NT2/D1 (cell line): ENCODE measurements around the gene CREB3L1.

Experiments
- DNase-seq: peaks from one replicate; pipeline ENCODE4 v3.0.0-alpha.2; 2011; ENCODE audit warnings: low read depth, low spot score
- H3K27me3 ChIP-seq: 2 replicates; pipeline ENCODE4 v1.6.0; 2011; ENCODE audit warnings: mild to moderate bottlenecking; ENCODE audit not compliant: insufficient read length, insufficient read depth
- H3K36me3 ChIP-seq: 2 replicates; pipeline ENCODE4 v1.6.1; 2011; ENCODE audit warnings: mild to moderate bottlenecking, low read length, mixed read lengths; ENCODE audit not compliant: insufficient read depth, insufficient read length
- H3K4me1 ChIP-seq: 2 replicates; pipeline ENCODE4 v1.5.1; 2011; ENCODE audit not compliant: insufficient read depth, insufficient read length
- H3K4me3 ChIP-seq: 2 replicates; pipeline ENCODE4 v1.5.1; 2011; ENCODE audit warnings: low read depth; ENCODE audit not compliant: insufficient read length
- H3K9ac ChIP-seq: 2 replicates; pipeline ENCODE4 v1.6.0; 2011; ENCODE audit warnings: low read depth; ENCODE audit not compliant: insufficient read length
- H3K9me3 ChIP-seq: 2 replicates; pipeline ENCODE4 v1.5.1; 2011; ENCODE audit warnings: mild to moderate bottlenecking, low read length; ENCODE audit not compliant: insufficient read depth
- SUZ12 ChIP-seq: IDR thresholded peaks from 2 replicates; pipeline ENCODE4 v1.6.1; 2011; ENCODE audit not compliant: insufficient read length, insufficient read depth; ENCODE audit errors: extremely low read depth
- YY1 ChIP-seq: IDR thresholded peaks from 2 replicates; pipeline ENCODE4 v1.6.1; 2011; ENCODE audit not compliant: insufficient read length, insufficient read depth
- ZNF274 ChIP-seq: IDR thresholded peaks from 2 replicates; pipeline ENCODE4 v1.6.1; 2011; ENCODE audit warnings: mild to moderate bottlenecking, low read depth, low read length

CREB3L1 gene

GRCh38 chr11:46293641-46294103, 16.2 kb downstream of the CREB3L1 start:
- Histone ChIP-seq H3K9ac (peak overlapping the region; percentile 93), H3K27me3 (no peaks in the 10 kb centered on the region)
- DNase-seq: no peak

GRCh38 chr11:46294365-46295309, 17.2 kb downstream of the CREB3L1 start:
- peak; percentile 94 for DNase-seq
- Histone ChIP-seq H3K36me3 (peaks cover 38% of the 10 kb centered on the region), H3K4me3 (peak overlapping the region; percentile 72), H3K9me3 (no peaks in the 10 kb centered on the region), H3K27me3 (no peaks in the 10 kb centered on the region), H3K9ac (peak overlapping the region; percentile 93), H3K4me1 (peaks cover 45% of the 10 kb centered on the region)
- TF ChIP-seq ZNF274 (no peak), YY1 (peak; percentile 33), SUZ12 (no peak)

More at GRCh38 chr11:46293641-46294103, 16.2 kb downstream of the CREB3L1 start:
- Histone ChIP-seq H3K9me3 (no peaks in the 10 kb centered on the region), H3K4me1 (peaks cover 45% of the 10 kb centered on the region), H3K4me3 (no peak overlapping the region), H3K36me3 (peaks cover 35% of the 10 kb centered on the region)
- no peak for TF ChIP-seq SUZ12
- no peak for TF ChIP-seq YY1
- no peak for TF ChIP-seq ZNF274

GRCh38 chr11:46295312-46296058, 18.0 kb downstream of the CREB3L1 start:
- Histone ChIP-seq H3K9me3 (no peaks in the 10 kb centered on the region), H3K4me3 (peak overlapping the region; percentile 72)

GRCh38 chr11:46296059-46296527, 18.6 kb downstream of the CREB3L1 start:
- no peak for DNase-seq
- Histone ChIP-seq H3K36me3 (peaks cover 45% of the 10 kb centered on the region), H3K4me1 (peaks cover 34% of the 10 kb centered on the region), H3K27me3 (no peaks in the 10 kb centered on the region), H3K9me3 (no peaks in the 10 kb centered on the region), H3K4me3 (peak overlapping the region; percentile 72), H3K9ac (peak overlapping the region; percentile 93)
- TF ChIP-seq SUZ12 (no peak), ZNF274 (no peak), YY1 (no peak)

More at GRCh38 chr11:46295312-46296058, 18.0 kb downstream of the CREB3L1 start:
- Histone ChIP-seq H3K9ac (peak overlapping the region; percentile 93), H3K36me3 (peaks cover 44% of the 10 kb centered on the region), H3K27me3 (no peaks in the 10 kb centered on the region), H3K4me1 (peaks cover 37% of the 10 kb centered on the region)
- peak; percentile 91 for DNase-seq
- no peak for TF ChIP-seq SUZ12
- TF ChIP-seq ZNF274: no peak
- no peak for TF ChIP-seq YY1

- TF ChIP-seq YY1: no peak
- Histone ChIP-seq H3K9me3 (no peaks in the 10 kb centered on the region), H3K9ac (peak overlapping the region; percentile 93), H3K27me3 (no peaks in the 10 kb centered on the region), H3K4me1 (peaks cover 27% of the 10 kb centered on the region), H3K36me3 (peaks cover 48% of the 10 kb centered on the region), H3K4me3 (peak overlapping the region; percentile 72)
- peak; percentile 98 for DNase-seq
Measured at GRCh38 chr11:46296528-46297448, 19.3 kb downstream of the CREB3L1 start.

- H3K4me3 ChIP-seq: no peak overlapping the region
- H3K27me3 ChIP-seq: no peaks in the 10 kb centered on the region
- peaks cover 18% of the 10 kb centered on the region for H3K4me1 ChIP-seq
- peaks cover 50% of the 10 kb centered on the region for H3K36me3 ChIP-seq
- no peak for DNase-seq
- H3K9me3 ChIP-seq: no peaks in the 10 kb centered on the region
- H3K9ac ChIP-seq: no peak overlapping the region
- TF ChIP-seq SUZ12: no peak
- no peak for TF ChIP-seq YY1
- TF ChIP-seq ZNF274: no peak
Measured at GRCh38 chr11:46298699-46299433, 21.4 kb downstream of the CREB3L1 start.
